ENCODE measurements around the gene WNT5B.

GRCh38 chr12:1580526-1580925 lies 48.5 kb upstream of the WNT5B start:
- TF ChIP-seq, protein P1, sequence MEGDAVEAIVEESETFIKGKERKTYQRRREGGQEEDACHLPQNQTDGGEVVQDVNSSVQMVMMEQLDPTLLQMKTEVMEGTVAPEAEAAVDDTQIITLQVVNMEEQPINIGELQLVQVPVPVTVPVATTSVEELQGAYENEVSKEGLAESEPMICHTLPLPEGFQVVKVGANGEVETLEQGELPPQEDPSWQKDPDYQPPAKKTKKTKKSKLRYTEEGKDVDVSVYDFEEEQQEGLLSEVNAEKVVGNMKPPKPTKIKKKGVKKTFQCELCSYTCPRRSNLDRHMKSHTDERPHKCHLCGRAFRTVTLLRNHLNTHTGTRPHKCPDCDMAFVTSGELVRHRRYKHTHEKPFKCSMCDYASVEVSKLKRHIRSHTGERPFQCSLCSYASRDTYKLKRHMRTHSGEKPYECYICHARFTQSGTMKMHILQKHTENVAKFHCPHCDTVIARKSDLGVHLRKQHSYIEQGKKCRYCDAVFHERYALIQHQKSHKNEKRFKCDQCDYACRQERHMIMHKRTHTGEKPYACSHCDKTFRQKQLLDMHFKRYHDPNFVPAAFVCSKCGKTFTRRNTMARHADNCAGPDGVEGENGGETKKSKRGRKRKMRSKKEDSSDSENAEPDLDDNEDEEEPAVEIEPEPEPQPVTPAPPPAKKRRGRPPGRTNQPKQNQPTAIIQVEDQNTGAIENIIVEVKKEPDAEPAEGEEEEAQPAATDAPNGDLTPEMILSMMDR (IDR thresholded peaks at IDR 0.05; ENCODE audit: insufficient read depth, low read length, poor library complexity, severe bottlenecking), result no peak
- TF ChIP-seq EZH2phosphoT487 (conservative IDR thresholded peaks at IDR 0.05; ENCODE audit: low read length), result no peak
